NB4 (cell line): ENCODE results near the gene SLC26A4.

Experiments
- MYC ChIP-seq: IDR thresholded peaks from 2 replicates; pipeline ENCODE4 v1.6.1; 2011; ENCODE audit warnings: low read depth, low read length
- POLR2A ChIP-seq: IDR thresholded peaks from 2 replicates; pipeline ENCODE4 v1.6.1; 2011; ENCODE audit warnings: mild to moderate bottlenecking; ENCODE audit not compliant: insufficient read length; ENCODE audit errors: extremely low read depth
- TF ChIP-seq, protein P1 (sequence below): IDR thresholded peaks from one replicate; pipeline ENCODE4 v1.5.1; 2012; ENCODE audit warnings: low read depth, low read length
- TF ChIP-seq, protein P2 (sequence below): IDR thresholded peaks from 2 replicates; pipeline ENCODE4 v1.6.1; 2011; ENCODE audit warnings: low read depth, low read length

DNA sequence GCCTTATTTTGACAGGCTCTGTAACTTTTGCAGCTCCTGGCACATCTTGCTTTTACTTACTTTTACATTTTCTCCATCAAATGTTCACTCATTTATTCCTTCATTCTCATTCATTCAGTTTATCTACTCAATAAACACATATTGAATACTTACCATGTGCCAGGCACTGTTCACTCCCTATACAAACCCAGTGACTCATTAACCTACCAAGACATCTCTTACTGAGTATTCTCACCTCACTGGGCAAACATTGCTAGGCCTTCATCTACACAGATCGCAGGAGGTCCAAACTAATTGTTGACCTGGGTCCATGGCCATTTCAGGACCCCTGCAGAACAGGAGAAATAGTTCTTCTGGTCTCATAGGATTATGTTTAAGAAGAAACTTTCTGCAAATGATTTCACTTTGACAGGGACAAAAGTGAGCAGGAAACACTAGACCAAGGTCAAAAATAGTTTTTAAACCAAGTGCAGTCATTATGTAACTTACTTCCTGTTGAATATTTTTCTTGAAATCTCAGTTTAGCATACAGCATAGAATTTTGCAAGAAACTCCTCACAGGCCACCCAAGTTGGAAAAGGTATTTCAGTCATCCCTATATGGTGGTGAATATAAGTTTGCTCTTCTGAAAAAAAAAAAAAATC is 17.6 kb downstream of the SLC26A4 start:
- TF ChIP-seq, protein P1, sequence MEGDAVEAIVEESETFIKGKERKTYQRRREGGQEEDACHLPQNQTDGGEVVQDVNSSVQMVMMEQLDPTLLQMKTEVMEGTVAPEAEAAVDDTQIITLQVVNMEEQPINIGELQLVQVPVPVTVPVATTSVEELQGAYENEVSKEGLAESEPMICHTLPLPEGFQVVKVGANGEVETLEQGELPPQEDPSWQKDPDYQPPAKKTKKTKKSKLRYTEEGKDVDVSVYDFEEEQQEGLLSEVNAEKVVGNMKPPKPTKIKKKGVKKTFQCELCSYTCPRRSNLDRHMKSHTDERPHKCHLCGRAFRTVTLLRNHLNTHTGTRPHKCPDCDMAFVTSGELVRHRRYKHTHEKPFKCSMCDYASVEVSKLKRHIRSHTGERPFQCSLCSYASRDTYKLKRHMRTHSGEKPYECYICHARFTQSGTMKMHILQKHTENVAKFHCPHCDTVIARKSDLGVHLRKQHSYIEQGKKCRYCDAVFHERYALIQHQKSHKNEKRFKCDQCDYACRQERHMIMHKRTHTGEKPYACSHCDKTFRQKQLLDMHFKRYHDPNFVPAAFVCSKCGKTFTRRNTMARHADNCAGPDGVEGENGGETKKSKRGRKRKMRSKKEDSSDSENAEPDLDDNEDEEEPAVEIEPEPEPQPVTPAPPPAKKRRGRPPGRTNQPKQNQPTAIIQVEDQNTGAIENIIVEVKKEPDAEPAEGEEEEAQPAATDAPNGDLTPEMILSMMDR, result no peak
- TF ChIP-seq, protein P2, sequence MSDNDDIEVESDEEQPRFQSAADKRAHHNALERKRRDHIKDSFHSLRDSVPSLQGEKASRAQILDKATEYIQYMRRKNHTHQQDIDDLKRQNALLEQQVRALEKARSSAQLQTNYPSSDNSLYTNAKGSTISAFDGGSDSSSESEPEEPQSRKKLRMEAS, result no peak
- TF ChIP-seq POLR2A (no peak), MYC (no peak)
